Measurements from ENCODE around the gene SCAPER.

- TF ChIP-seq, protein P1, sequence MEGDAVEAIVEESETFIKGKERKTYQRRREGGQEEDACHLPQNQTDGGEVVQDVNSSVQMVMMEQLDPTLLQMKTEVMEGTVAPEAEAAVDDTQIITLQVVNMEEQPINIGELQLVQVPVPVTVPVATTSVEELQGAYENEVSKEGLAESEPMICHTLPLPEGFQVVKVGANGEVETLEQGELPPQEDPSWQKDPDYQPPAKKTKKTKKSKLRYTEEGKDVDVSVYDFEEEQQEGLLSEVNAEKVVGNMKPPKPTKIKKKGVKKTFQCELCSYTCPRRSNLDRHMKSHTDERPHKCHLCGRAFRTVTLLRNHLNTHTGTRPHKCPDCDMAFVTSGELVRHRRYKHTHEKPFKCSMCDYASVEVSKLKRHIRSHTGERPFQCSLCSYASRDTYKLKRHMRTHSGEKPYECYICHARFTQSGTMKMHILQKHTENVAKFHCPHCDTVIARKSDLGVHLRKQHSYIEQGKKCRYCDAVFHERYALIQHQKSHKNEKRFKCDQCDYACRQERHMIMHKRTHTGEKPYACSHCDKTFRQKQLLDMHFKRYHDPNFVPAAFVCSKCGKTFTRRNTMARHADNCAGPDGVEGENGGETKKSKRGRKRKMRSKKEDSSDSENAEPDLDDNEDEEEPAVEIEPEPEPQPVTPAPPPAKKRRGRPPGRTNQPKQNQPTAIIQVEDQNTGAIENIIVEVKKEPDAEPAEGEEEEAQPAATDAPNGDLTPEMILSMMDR (IDR thresholded peaks at IDR 0.05) = no peak
- no peak for TF ChIP-seq EP300 (IDR thresholded peaks at IDR 0.05)
- TF ChIP-seq POLR2AphosphoS5 (IDR thresholded peaks at IDR 0.05) = no peak
Observed at GRCh38 chr15:76929011-76929760, 24.0 kb upstream of the SCAPER start.

Data from esophagus muscularis mucosa (tissue), 4 donors.